HUES6 (cell line): Measurements from ENCODE around the gene DPH5.
"Not testable (repeated sequence)": the region's sequence is repeated elsewhere in the genome, so short reads cannot be mapped to it uniquely, and the experiment has no call there.

ENCODE experiments used
- H3K27ac ChIP-seq: 2 replicates; pipeline ENCODE4 v1.7.0; 2013; ENCODE audit warnings: low read depth, mild to moderate bottlenecking, low read length, inconsistent platforms
- H3K27me3 ChIP-seq: 2 replicates; pipeline ENCODE4 v1.6.1; 2013; ENCODE audit warnings: low read length; ENCODE audit not compliant: control insufficient read depth, insufficient read depth
- H3K36me3 ChIP-seq: 2 replicates; pipeline ENCODE4 v1.6.1; 2013; ENCODE audit warnings: low read length; ENCODE audit not compliant: control insufficient read depth, insufficient read depth
- H3K4me1 ChIP-seq: 2 replicates; pipeline ENCODE4 v1.6.1; 2013; ENCODE audit warnings: low read length; ENCODE audit not compliant: control insufficient read depth, insufficient read depth
- H3K4me3 ChIP-seq: 2 replicates; pipeline ENCODE4 v1.5.1; 2013; ENCODE audit warnings: low read depth, low read length
- H3K9ac ChIP-seq: one replicate; pipeline ENCODE4 v1.6.1; 2013; ENCODE audit warnings: mild to moderate bottlenecking, low read length
- H3K9me3 ChIP-seq: 2 replicates; pipeline ENCODE4 v1.6.1; 2013; ENCODE audit warnings: low read depth, low read length; ENCODE audit not compliant: control insufficient read depth, insufficient read depth

The DPH5 gene

DNA sequence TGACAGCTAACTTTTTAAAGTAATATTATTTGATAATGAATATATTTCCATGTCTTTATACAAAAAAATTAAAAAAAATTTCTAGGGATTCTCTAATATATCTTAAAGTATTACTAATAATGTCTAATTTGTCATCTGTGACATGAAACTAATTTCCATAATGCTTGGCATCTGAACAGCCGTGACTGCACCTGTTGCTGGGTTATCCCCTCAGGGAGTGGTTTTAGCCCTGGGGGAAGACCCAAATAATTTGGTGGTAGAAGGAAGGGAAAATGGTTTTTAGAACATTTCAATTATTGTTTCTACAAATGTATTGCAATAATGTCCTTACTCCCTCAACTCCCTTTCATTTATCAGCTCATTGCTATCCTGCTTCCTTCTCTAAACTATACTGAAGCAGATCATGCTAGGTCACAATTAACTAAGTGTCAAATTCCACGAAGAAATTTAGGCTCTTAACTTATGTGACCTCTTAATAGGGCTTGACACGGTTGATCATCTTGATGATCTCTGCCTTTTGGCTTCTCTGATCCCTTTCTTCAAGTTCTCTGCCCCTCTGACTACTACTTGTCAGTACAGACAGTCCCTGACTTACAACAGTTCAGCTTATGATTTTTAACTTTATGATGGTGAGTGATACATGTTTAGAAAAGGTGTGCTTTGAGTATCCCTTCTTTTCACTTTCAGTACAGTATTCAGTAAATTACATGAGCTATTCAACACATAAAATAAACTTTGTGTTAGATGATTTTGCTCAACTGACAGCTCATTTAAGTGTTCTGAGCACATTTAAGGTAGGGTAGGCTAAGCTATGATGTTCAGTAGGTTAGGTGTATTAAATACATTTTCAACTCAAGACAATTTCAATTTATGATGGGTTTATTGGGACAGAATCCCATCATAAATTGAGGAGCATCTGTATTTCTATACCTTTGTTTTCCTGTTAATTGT, 26.4 kb upstream of the DPH5 start:
- H3K27me3 ChIP-seq, result no peaks in the 10 kb centered on the region
- no peaks in the 10 kb centered on the region for H3K4me1 ChIP-seq
- H3K9ac ChIP-seq, result no peak overlapping the region
- no peak overlapping the region for H3K27ac ChIP-seq
- no peaks in the 10 kb centered on the region for H3K9me3 ChIP-seq
- no peak overlapping the region for H3K4me3 ChIP-seq
- H3K36me3 ChIP-seq, result no peaks in the 10 kb centered on the region

- Histone ChIP-seq H3K4me3 (no peak overlapping the region), H3K27me3 (no peaks in the 10 kb centered on the region), H3K4me1 (no peaks in the 10 kb centered on the region)
These were observed 25.3 kb upstream of the DPH5 start for GRCh38 chr1:101050869-101051268.

GRCh38 chr1:101044749-101045148, 19.2 kb upstream of the DPH5 start:
- no peaks in the 10 kb centered on the region for H3K4me1 ChIP-seq
- no peak overlapping the region for H3K9ac ChIP-seq
- no peak overlapping the region for H3K27ac ChIP-seq
- no peak overlapping the region for H3K4me3 ChIP-seq
- H3K27me3 ChIP-seq, result no peaks in the 10 kb centered on the region
- H3K36me3 ChIP-seq, result peaks cover 10% of the 10 kb centered on the region
- peaks cover 25% of the 10 kb centered on the region for H3K9me3 ChIP-seq

More at GRCh38 chr1:101050869-101051268, 25.3 kb upstream of the DPH5 start:
- Histone ChIP-seq H3K36me3 (no peaks in the 10 kb centered on the region), H3K27ac (no peak overlapping the region), H3K9me3 (no peaks in the 10 kb centered on the region), H3K9ac (no peak overlapping the region)

- Histone ChIP-seq H3K4me1 (no peaks in the 10 kb centered on the region), H3K27me3 (no peaks in the 10 kb centered on the region), H3K9ac (no peak overlapping the region), H3K27ac (no peak overlapping the region), H3K36me3 (peaks cover 11% of the 10 kb centered on the region), H3K4me3 (no peak overlapping the region), H3K9me3 (peaks cover 30% of the 10 kb centered on the region)
These were observed 18.7 kb upstream of the DPH5 start for GRCh38 chr1:101044259-101044658.

DNA sequence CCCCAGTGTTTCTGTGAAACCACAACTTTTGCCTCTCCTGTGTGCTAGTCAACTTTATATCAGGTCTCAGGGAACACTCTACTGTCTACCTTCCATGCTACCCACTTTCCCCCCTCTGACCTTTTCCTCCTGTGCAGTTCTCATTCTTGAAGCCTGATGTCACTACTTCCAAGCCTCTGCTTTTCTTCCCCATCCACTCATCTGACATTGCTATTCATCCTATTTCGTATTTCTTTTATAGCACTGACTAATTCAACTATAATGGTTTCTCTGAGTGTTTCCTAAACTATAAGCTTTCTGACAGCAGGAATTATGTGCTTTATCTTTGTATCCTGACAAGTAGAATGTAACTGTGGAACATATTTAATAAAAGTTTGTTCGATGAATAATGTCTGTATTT, 18.2 kb upstream of the DPH5 start:
- no peaks in the 10 kb centered on the region for H3K27me3 ChIP-seq
- H3K9ac ChIP-seq, result no peak overlapping the region
- H3K27ac ChIP-seq, result no peak overlapping the region
- H3K4me1 ChIP-seq, result no peaks in the 10 kb centered on the region
- no peak overlapping the region for H3K4me3 ChIP-seq
- H3K9me3 ChIP-seq, result peaks cover 35% of the 10 kb centered on the region
- peaks cover 16% of the 10 kb centered on the region for H3K36me3 ChIP-seq

- Histone ChIP-seq H3K36me3 (peaks cover 28% of the 10 kb centered on the region), H3K4me1 (no peaks in the 10 kb centered on the region), H3K9me3 (peaks cover 38% of the 10 kb centered on the region), H3K27me3 (no peaks in the 10 kb centered on the region), H3K9ac (no peak overlapping the region), H3K4me3 (no peak overlapping the region), H3K27ac (no peak overlapping the region)
These were observed 15.7 kb upstream of the DPH5 start for GRCh38 chr1:101041300-101041699.

DNA sequence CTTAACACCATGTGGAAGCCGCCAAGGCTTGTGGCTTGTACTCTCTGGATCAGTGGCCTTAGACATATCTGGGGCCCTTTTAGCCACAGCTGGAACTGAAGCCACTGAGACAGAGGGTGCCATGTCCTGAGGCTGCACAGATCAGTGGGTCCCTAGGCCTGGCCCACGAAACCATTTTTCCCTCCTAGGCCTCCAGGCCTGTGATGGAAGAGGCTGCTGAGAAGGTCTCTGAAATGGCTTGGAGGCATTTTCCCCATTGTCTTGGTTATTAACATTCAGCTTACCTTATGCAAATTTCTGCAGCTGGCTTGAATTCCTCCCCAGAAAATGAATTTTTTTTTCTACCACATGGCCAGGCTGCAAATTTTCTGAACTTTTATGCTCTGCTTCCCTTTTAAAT, 15.1 kb upstream of the DPH5 start:
- Histone ChIP-seq H3K4me3 (no peak overlapping the region), H3K36me3 (peaks cover 28% of the 10 kb centered on the region), H3K9me3 (peaks cover 38% of the 10 kb centered on the region), H3K27me3 (no peaks in the 10 kb centered on the region), H3K4me1 (no peaks in the 10 kb centered on the region), H3K27ac (no peak overlapping the region), H3K9ac (no peak overlapping the region)

GRCh38 chr1:101039245-101039644, 13.7 kb upstream of the DPH5 start:
- Histone ChIP-seq H3K9ac (no peak overlapping the region), H3K27ac (no peak overlapping the region), H3K4me1 (no peaks in the 10 kb centered on the region), H3K4me3 (no peak overlapping the region), H3K36me3 (peaks cover 28% of the 10 kb centered on the region), H3K27me3 (no peaks in the 10 kb centered on the region), H3K9me3 (peaks cover 38% of the 10 kb centered on the region)

- Histone ChIP-seq H3K36me3 (peaks cover 28% of the 10 kb centered on the region), H3K4me3 (no peak overlapping the region), H3K27me3 (no peaks in the 10 kb centered on the region), H3K27ac (no peak overlapping the region), H3K9me3 (peaks cover 38% of the 10 kb centered on the region), H3K4me1 (no peaks in the 10 kb centered on the region), H3K9ac (no peak overlapping the region)
These were observed 11.7 kb upstream of the DPH5 start for GRCh38 chr1:101037316-101037715.

- H3K9me3 ChIP-seq, result no peaks in the 10 kb centered on the region; the same call in 1 of the 2 replicates
- H3K27ac ChIP-seq, result no peak overlapping the region
- H3K4me1 ChIP-seq, result no peaks in the 10 kb centered on the region
- H3K27me3 ChIP-seq, result no peaks in the 10 kb centered on the region
- H3K9ac ChIP-seq, result no peak overlapping the region
- H3K4me3 ChIP-seq, result no peak overlapping the region
- H3K36me3 ChIP-seq, result 0 out of 2 replicates have a peak, but pooled peaks cover 5% of the 10 kb centered on the region
These were observed 7.4 kb upstream of the DPH5 start for GRCh38 chr1:101033017-101033416.

DNA sequence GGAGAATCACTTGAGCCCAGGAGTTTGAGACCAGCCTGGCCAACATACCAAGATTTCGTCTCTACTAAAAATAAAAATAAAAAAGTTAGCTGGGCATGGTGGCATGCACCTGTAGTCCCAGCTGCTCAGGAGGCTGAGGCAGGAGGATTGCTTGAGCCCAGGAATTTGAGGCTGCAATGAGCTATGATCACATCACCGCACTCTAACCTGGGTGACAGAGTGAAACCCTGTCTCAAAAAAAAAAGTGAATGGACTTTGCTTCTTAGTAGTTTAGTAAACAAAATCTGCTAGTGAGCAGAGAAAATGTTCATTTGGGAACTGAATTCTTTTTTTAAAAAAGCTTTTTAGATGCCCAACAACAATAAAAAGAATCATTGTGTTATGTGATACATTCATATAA, 6.5 kb upstream of the DPH5 start:
- not testable (repeated sequence) for H3K27me3 ChIP-seq, H3K27ac ChIP-seq, H3K9ac ChIP-seq, H3K36me3 ChIP-seq, H3K4me1 ChIP-seq, H3K9me3 ChIP-seq, H3K4me3 ChIP-seq
